ENCODE results near the gene NMRK1.
A peak's percentile ranks its signal among the peaks of the same experiment; 100 is the strongest.

The NMRK1 gene

GRCh38 chr9:75087824-75088645 lies at the start of gene NMRK1, which contains the start of gene OSTF1:
Gene NMRK1, minus strand, starts transcription at chr9:75088155. Its CDS starts 5,040 bp downstream, at chr9:75083115.
Gene OSTF1, plus strand, starts transcription at chr9:75088514. Its CDS starts 179 bp downstream, at chr9:75088693.
- H3K27ac ChIP-seq, result peak within 1 kb of the TSS; percentile 97
- peaks cover 14% of the 10 kb centered on the region for H3K79me2 ChIP-seq
- H3K4me1 ChIP-seq, result peaks cover 26% of the 10 kb centered on the region
- peak within 1 kb of the TSS; percentile 93 for H3K4me3 ChIP-seq (ENCODE audit: low read depth, low read length)
- H3K27me3 ChIP-seq (ENCODE audit: control insufficient read depth, insufficient read depth, low read length), result no peaks in the 10 kb centered on the region
- H3K9me3 ChIP-seq (ENCODE audit: control insufficient read depth, low read length), result no peaks in the 10 kb centered on the region
- no peak for TF ChIP-seq CTCF (IDR thresholded peaks at IDR 0.05)
- no peaks in the 10 kb centered on the region for H3K36me3 ChIP-seq (ENCODE audit: control insufficient read depth, insufficient read depth, low read length)
- peak within 1 kb of the TSS; percentile 92 for H3K4me2 ChIP-seq (ENCODE audit: low read length)
- peak within 1 kb of the TSS; percentile 61 for H3K9ac ChIP-seq
- peak within 1 kb of the TSS; percentile 91 for H2AFZ ChIP-seq

- no peak overlapping the region for H3K4me3 ChIP-seq (ENCODE audit: low read depth, low read length)
- no peak for TF ChIP-seq CTCF (IDR thresholded peaks at IDR 0.05)
- H3K27me3 ChIP-seq (ENCODE audit: control insufficient read depth, insufficient read depth, low read length), result no peaks in the 10 kb centered on the region
- no peak overlapping the region for H3K9ac ChIP-seq
- no peak overlapping the region for H2AFZ ChIP-seq
- peaks cover 6% of the 10 kb centered on the region for H3K79me2 ChIP-seq
- H3K36me3 ChIP-seq (ENCODE audit: control insufficient read depth, insufficient read depth, low read length), result peaks cover 3% of the 10 kb centered on the region
- peaks cover 5% of the 10 kb centered on the region for H3K4me1 ChIP-seq
- no peak overlapping the region for H3K27ac ChIP-seq
- H3K4me2 ChIP-seq (ENCODE audit: low read length), result no peak overlapping the region
- H3K9me3 ChIP-seq (ENCODE audit: control insufficient read depth, low read length), result no peaks in the 10 kb centered on the region
These were observed 46.5 kb upstream of the NMRK1 start for GRCh38 chr9:75134495-75134894.

- Histone ChIP-seq H3K36me3 (ENCODE audit: control insufficient read depth, insufficient read depth, low read length) (peaks cover 3% of the 10 kb centered on the region), H3K9me3 (ENCODE audit: control insufficient read depth, low read length) (no peaks in the 10 kb centered on the region), H3K27me3 (ENCODE audit: control insufficient read depth, insufficient read depth, low read length) (no peaks in the 10 kb centered on the region), H3K79me2 (peaks cover 6% of the 10 kb centered on the region), H3K27ac (no peak overlapping the region), H3K9ac (no peak overlapping the region), H3K4me3 (ENCODE audit: low read depth, low read length) (no peak overlapping the region), H2AFZ (no peak overlapping the region), H3K4me1 (peaks cover 5% of the 10 kb centered on the region), H3K4me2 (ENCODE audit: low read length) (no peak overlapping the region)
- TF ChIP-seq CTCF (IDR thresholded peaks at IDR 0.05), result no peak
These were observed 45.4 kb upstream of the NMRK1 start for GRCh38 chr9:75133396-75133795.

- peaks cover 3% of the 10 kb centered on the region for H3K36me3 ChIP-seq (ENCODE audit: control insufficient read depth, insufficient read depth, low read length)
- peaks cover 6% of the 10 kb centered on the region for H3K79me2 ChIP-seq
- no peak overlapping the region for H2AFZ ChIP-seq
- H3K9ac ChIP-seq, result no peak overlapping the region
- H3K4me1 ChIP-seq, result peaks cover 5% of the 10 kb centered on the region
- H3K9me3 ChIP-seq (ENCODE audit: control insufficient read depth, low read length), result no peaks in the 10 kb centered on the region
- H3K4me2 ChIP-seq (ENCODE audit: low read length), result no peak overlapping the region
- no peak for TF ChIP-seq CTCF (IDR thresholded peaks at IDR 0.05)
- H3K27ac ChIP-seq, result peak overlapping the region; percentile 49
- H3K4me3 ChIP-seq (ENCODE audit: low read depth, low read length), result no peak overlapping the region
- no peaks in the 10 kb centered on the region for H3K27me3 ChIP-seq (ENCODE audit: control insufficient read depth, insufficient read depth, low read length)
These were observed 44.3 kb upstream of the NMRK1 start for GRCh38 chr9:75132244-75132643.
